Umbilical cord (tissue), 2 donors: ENCODE data around the gene PLEKHA7. TPM values are rescaled to one million over a fixed set of nuclear protein-coding genes. Genes with fewer than 3 reads are reported as not detected.
"Not testable (repeated sequence)": the region's sequence is repeated elsewhere in the genome, so short reads cannot be mapped to it uniquely, and the experiment has no call there.

Experiments used
- DNase-seq: peaks from one replicate; pipeline ENCODE4 v3.0.0-alpha.2; 2015; ENCODE audit warnings: low spot score
- total RNA-seq: library from RNA; depleted of rRNA; stranded (reverse); fragments of >200 nt; gene quantifications from one replicate; pipeline ENCODE4 v1.2.3, GENCODE V29; 2014; ENCODE audit warnings: low replicate concordance; ENCODE audit not compliant: insufficient read depth

Gene PLEKHA7
- 8.2 TPM for total RNA-seq

- DNase-seq: no peak
Measured at GRCh38 chr11:17014321-17014832, at the start of gene PLEKHA7. Gene PLEKHA7, minus strand, starts transcription at chr11:17014414. Its CDS starts 13 bp downstream, at chr11:17014401.

GRCh38 chr11:17063171-17064002, 49.2 kb upstream of the PLEKHA7 start:
- peak; percentile 23 for DNase-seq

- DNase-seq: not testable (repeated sequence)
Measured at GRCh38 chr11:17051146-17051545, 36.9 kb upstream of the PLEKHA7 start.

GRCh38 chr11:17048491-17048890, 34.3 kb upstream of the PLEKHA7 start:
- not testable (repeated sequence) for DNase-seq

GRCh38 chr11:17046690-17047089, 32.5 kb upstream of the PLEKHA7 start:
- DNase-seq: no peak

- no peak for DNase-seq
Measured at GRCh38 chr11:17036666-17037658, 22.7 kb upstream of the PLEKHA7 start.

- not testable (repeated sequence) for DNase-seq
Measured at GRCh38 chr11:17034027-17034426, 19.8 kb upstream of the PLEKHA7 start.

GRCh38 chr11:17026487-17027082, 12.4 kb upstream of the PLEKHA7 start:
- DNase-seq: no peak

GRCh38 chr11:17024924-17025323, 10.7 kb upstream of the PLEKHA7 start:
- DNase-seq: no peak

- peak; percentile 51 for DNase-seq
Measured at GRCh38 chr11:17021511-17021910, 7.3 kb upstream of the PLEKHA7 start.

GRCh38 chr11:17020831-17021230, 6.6 kb upstream of the PLEKHA7 start:
- no peak for DNase-seq

- no peak for DNase-seq
Measured at GRCh38 chr11:17019232-17019631, 5.0 kb upstream of the PLEKHA7 start.

- DNase-seq: no peak
Measured at GRCh38 chr11:17015627-17016126, 1.5 kb upstream of the PLEKHA7 start.

- no peak for DNase-seq
Measured at GRCh38 chr11:17014833-17015626, 816 bp upstream of the PLEKHA7 start.

GRCh38 chr11:17013548-17014320, 480 bp downstream of the PLEKHA7 start:
- DNase-seq: no peak

GRCh38 chr11:17012712-17013547, 1.3 kb downstream of the PLEKHA7 start:
- peak; percentile 13 for DNase-seq

- no peak for DNase-seq
Measured at GRCh38 chr11:17012179-17012578, 2.0 kb downstream of the PLEKHA7 start.

- DNase-seq: no peak
Measured at GRCh38 chr11:17010851-17011420, 3.3 kb downstream of the PLEKHA7 start.
